HCT116 (cell line): ENCODE data around the gene GPNMB. TPM values are rescaled to one million over a fixed set of nuclear protein-coding genes. Genes with fewer than 3 reads are reported as not detected.

Experiments
- ATAC-seq: fragments of 200-7000 bp; cut with Tn5 transposase; 2 replicates; pipeline ENCODE4 v1.9.1; 2020; ENCODE audit warnings: mild to moderate bottlenecking, moderate library complexity
- BruUV-seq: library from RNA; stranded (reverse); fragments of 400-500 nt; replicated peaks from 2 replicates; lab custom pipeline; 2021; lab: Mats Ljungman, UMichigan
- CTCF ChIA-PET: fragments of 300-600 bp; sonication (Branson Sonifier 250); formaldehyde crosslinking; loops from one replicate; lab custom pipeline; 2021; ENCODE audit warnings: antibody characterized with exemption; lab: Charles Lee
- POLR2A ChIA-PET: fragments of 300-600, 350-600 bp; sonication (Branson Sonifier 250); formaldehyde crosslinking; loops from one replicate; lab custom pipeline; 2021; ENCODE audit warnings: antibody characterized with exemption; lab: Charles Lee
- RAD21 ChIA-PET, 2 experiments: fragments of 300-600 bp; sonication (Branson Sonifier 250); formaldehyde crosslinking; loops; one replicate each; lab custom pipeline; 2023; ENCODE audit warnings: low total read pairs in 2 of 2; ENCODE audit not compliant: uncharacterized antibody in 2 of 2, unreplicated experiment in 2 of 2, low non-redundant PET in 1 of 2; lab: Charles Lee
- DNase-seq: peaks from one replicate; pipeline ENCODE4 v3.0.0-alpha.2; 2010; ENCODE audit warnings: low read depth, low spot score
- H2AFZ ChIP-seq: fragments of 200-600 bp; shearing (Covaris generic), sonication (generic); 2 replicates; pipeline ENCODE4 v1.6.1; 2017; ENCODE audit warnings: low read depth, mixed run types, mixed read lengths, antibody characterized with exemption, low read length; ENCODE audit not compliant: poor library complexity, severe bottlenecking
- H3K27ac ChIP-seq: 2 replicates; pipeline ENCODE4 v1.5.1; 2012; ENCODE audit warnings: low read depth, low read length
- H3K27me3 ChIP-seq: fragments of 200-600 bp; sonication (generic); 2 replicates; pipeline ENCODE4 v1.6.1; 2016; ENCODE audit warnings: mixed run types, low read length, mixed read lengths; ENCODE audit not compliant: insufficient read depth
- H3K36me3 ChIP-seq, 2 experiments: fragments of 200-500 bp in 1 of 2; fragments of 200-600 bp in 1 of 2; sonication (Bioruptor generic) in 1 of 2; sonication (generic) in 1 of 2; 2 replicates each; pipeline versions ENCODE4 v1.5.1 to v1.6.1; 2014 to 2016; ENCODE audit warnings: low read length in 2 of 2, inconsistent platforms in 1 of 2, mixed read lengths in 1 of 2, mixed run types in 1 of 2; ENCODE audit not compliant: insufficient read depth in 2 of 2, control insufficient read depth in 1 of 2
- H3K4me1 ChIP-seq, 2 experiments: fragments of 200-600 bp in 1 of 2; sonication (generic) in 1 of 2; 2 replicates each; pipeline versions ENCODE4 v1.5.1 to v1.6.1; 2012 to 2017; ENCODE audit warnings: low read length in 2 of 2, inconsistent platforms in 1 of 2, mild to moderate bottlenecking in 1 of 2, mixed read lengths in 1 of 2, mixed run types in 1 of 2, moderate library complexity in 1 of 2; ENCODE audit not compliant: insufficient read depth in 2 of 2, control insufficient read depth in 1 of 2
- H3K4me2 ChIP-seq: fragments of 200-600 bp; sonication (generic); 2 replicates; pipeline ENCODE4 v1.6.1; 2017; ENCODE audit warnings: mixed run types, low read length, mixed read lengths
- H3K4me3 ChIP-seq, 2 experiments: fragments of 200-600 bp in 1 of 2; sonication (generic) in 1 of 2; replicated peaks in 1 of 2; 2 replicates each; pipeline ENCODE4 v1.5.1; 2011 to 2016; ENCODE audit warnings: low read length in 2 of 2, control low read depth in 1 of 2, low read depth in 1 of 2, mild to moderate bottlenecking in 1 of 2, mixed read lengths in 1 of 2, mixed run types in 1 of 2
- H3K79me2 ChIP-seq: fragments of 200-600 bp; sonication (generic); 2 replicates; pipeline ENCODE4 v1.6.1; 2017; ENCODE audit warnings: mild to moderate bottlenecking, mixed run types, low read length, moderate library complexity, mixed read lengths; ENCODE audit not compliant: insufficient read depth
- H3K9ac ChIP-seq: fragments of 200-600 bp; sonication (generic); 2 replicates; pipeline ENCODE4 v1.6.1; 2016; ENCODE audit warnings: low read length, mixed read lengths
- H3K9me2 ChIP-seq: fragments of 200-600 bp; sonication (generic), shearing (Covaris generic); 2 replicates; pipeline ENCODE4 v1.6.1; 2017; ENCODE audit warnings: mixed run types, mild to moderate bottlenecking, moderate library complexity; ENCODE audit not compliant: insufficient read depth
- H3K9me3 ChIP-seq, 2 experiments: fragments of 200-500 bp in 1 of 2; fragments of 200-600 bp in 1 of 2; sonication (Bioruptor generic) in 1 of 2; sonication (generic) in 1 of 2; 2 replicates each; pipeline ENCODE4 v1.6.1; 2014 to 2017; ENCODE audit warnings: low read length in 2 of 2, mixed read lengths in 2 of 2, inconsistent platforms in 1 of 2, low read depth in 1 of 2, mild to moderate bottlenecking in 1 of 2, mixed run types in 1 of 2, moderate library complexity in 1 of 2; ENCODE audit not compliant: control insufficient read depth in 1 of 2, insufficient read depth in 1 of 2
- H4K20me1 ChIP-seq: fragments of 200-600 bp; sonication (generic), shearing (Covaris generic); 2 replicates; pipeline ENCODE4 v1.6.1; 2017; ENCODE audit warnings: mixed run types, mild to moderate bottlenecking, moderate library complexity; ENCODE audit not compliant: insufficient read depth
- CBX3 ChIP-seq: IDR thresholded peaks from 2 replicates; pipeline ENCODE4 v1.6.1; 2012; ENCODE audit warnings: low read depth
- CEBPB ChIP-seq: IDR thresholded peaks from 2 replicates; pipeline ENCODE4 v1.6.1; 2012; ENCODE audit warnings: low read depth
- EGR1 ChIP-seq: IDR thresholded peaks from 2 replicates; pipeline ENCODE4 v1.6.1; 2012; ENCODE audit warnings: low read depth
- FOSL1 ChIP-seq: IDR thresholded peaks from 2 replicates; pipeline ENCODE4 v1.6.1; 2012; ENCODE audit warnings: low read depth
- POLR2A ChIP-seq: IDR thresholded peaks from 2 replicates; pipeline ENCODE4 v1.7.0; 2011; ENCODE audit warnings: borderline replicate concordance; ENCODE audit not compliant: insufficient read depth, insufficient read length; ENCODE audit errors: extremely low read depth
- POLR2AphosphoS5 ChIP-seq: IDR thresholded peaks from 2 replicates; pipeline ENCODE4 v1.6.1; 2011; ENCODE audit warnings: mild to moderate bottlenecking, low read depth, low read length, moderate library complexity
- SIN3A ChIP-seq: IDR thresholded peaks from 2 replicates; pipeline ENCODE4 v1.6.1; 2012; ENCODE audit warnings: low read depth
- SRF ChIP-seq: IDR thresholded peaks from 2 replicates; pipeline ENCODE4 v1.6.1; 2012; ENCODE audit warnings: low read depth
- TCF7L2 ChIP-seq: IDR thresholded peaks from 2 replicates; pipeline ENCODE4 v1.7.0; 2011; ENCODE audit warnings: borderline replicate concordance, inconsistent platforms; ENCODE audit not compliant: insufficient read depth, insufficient read length; ENCODE audit errors: extremely low read depth
- ZNF274 ChIP-seq: fragments of 200-500 bp; sonication (Bioruptor generic); IDR thresholded peaks from 2 replicates; pipeline ENCODE4 v1.6.1; 2014; ENCODE audit warnings: mild to moderate bottlenecking, low read depth, low read length, inconsistent platforms
- intact Hi-C: fragments of 100-400 bp; cut with micrococcal nuclease; formaldehyde crosslinking; loops from 2 replicates; pipeline ENCODE4 v1.10.0; 2022
- total RNA-seq: library from RNA; stranded (reverse); gene quantifications from one replicate; pipeline ENCODE4 v1.2.1, GENCODE V29; 2021; ENCODE audit not compliant: unreplicated experiment
- TF ChIP-seq, protein P1 (sequence below): IDR thresholded peaks from 2 replicates; pipeline ENCODE4 v1.6.1; 2011; ENCODE audit warnings: mild to moderate bottlenecking, low read length, moderate library complexity; ENCODE audit not compliant: insufficient replicate concordance; ENCODE audit errors: extremely low read depth

GPNMB gene
- total RNA-seq, 1 experiment from 2014 or later, result 2.8 TPM

GRCh38 chr7:23256731-23257130 is 10.2 kb downstream of the GPNMB start:
- H3K4me2 ChIP-seq, result no peak overlapping the region
- RAD21 ChIA-PET, result no interaction called here
- H3K9me3 ChIP-seq, result no peaks in the 10 kb centered on the region
- no peaks in the 10 kb centered on the region for H3K9me2 ChIP-seq
- POLR2A ChIA-PET, result no interaction called here
- BruUV-seq, result no TSS peak
- H2AFZ ChIP-seq, result no peak overlapping the region
- H3K4me3 ChIP-seq, result no peak overlapping the region
- intact Hi-C loops, result no loop called here
- no peak for ATAC-seq
- H3K36me3 ChIP-seq, result no peaks in the 10 kb centered on the region
- H3K79me2 ChIP-seq, result no peaks in the 10 kb centered on the region
- no peaks in the 10 kb centered on the region for H4K20me1 ChIP-seq
- no peaks in the 10 kb centered on the region for H3K27me3 ChIP-seq
- no peak for TF ChIP-seq ZNF274
- no peak for TF ChIP-seq POLR2AphosphoS5
- TF ChIP-seq FOSL1, result no peak
- TF ChIP-seq EGR1, result no peak
- TF ChIP-seq SIN3A, result no peak
- no peak for TF ChIP-seq CEBPB
- TF ChIP-seq POLR2A, result no peak
- TF ChIP-seq TCF7L2, result no peak
- CTCF ChIA-PET, result no interaction called here
- H3K4me1 ChIP-seq, result no peaks in the 10 kb centered on the region
- H3K9ac ChIP-seq, result no peak overlapping the region
- no peak for DNase-seq
- no peak overlapping the region for H3K27ac ChIP-seq

DNA sequence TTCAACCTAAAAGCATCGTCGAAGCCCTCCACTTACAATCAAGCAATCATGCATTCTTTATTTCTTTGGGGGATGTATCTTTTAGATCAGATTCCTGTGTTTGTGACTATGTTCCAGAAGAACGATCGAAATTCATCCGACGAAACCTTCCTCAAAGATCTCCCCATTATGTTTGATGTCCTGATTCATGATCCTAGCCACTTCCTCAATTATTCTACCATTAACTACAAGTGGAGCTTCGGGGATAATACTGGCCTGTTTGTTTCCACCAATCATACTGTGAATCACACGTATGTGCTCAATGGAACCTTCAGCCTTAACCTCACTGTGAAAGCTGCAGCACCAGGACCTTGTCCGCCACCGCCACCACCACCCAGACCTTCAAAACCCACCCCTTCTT is 13.8 kb downstream of the GPNMB start:
- Histone ChIP-seq H3K9me2 (no peaks in the 10 kb centered on the region), H3K36me3 (no peaks in the 10 kb centered on the region), H3K4me2 (no peak overlapping the region), H2AFZ (no peak overlapping the region), H3K27ac (no peak overlapping the region), H4K20me1 (no peaks in the 10 kb centered on the region), H3K79me2 (no peaks in the 10 kb centered on the region), H3K27me3 (no peaks in the 10 kb centered on the region), H3K4me3 (no peak overlapping the region), H3K4me1 (peaks cover 0 to 3% of the 10 kb centered on the region in 2 experiments; a peak in 2 of 4 replicates), H3K9ac (no peak overlapping the region), H3K9me3 (no peaks in the 10 kb centered on the region)
- no TSS peak for BruUV-seq
- TF ChIP-seq SRF, result no peak
- TF ChIP-seq, protein P1, sequence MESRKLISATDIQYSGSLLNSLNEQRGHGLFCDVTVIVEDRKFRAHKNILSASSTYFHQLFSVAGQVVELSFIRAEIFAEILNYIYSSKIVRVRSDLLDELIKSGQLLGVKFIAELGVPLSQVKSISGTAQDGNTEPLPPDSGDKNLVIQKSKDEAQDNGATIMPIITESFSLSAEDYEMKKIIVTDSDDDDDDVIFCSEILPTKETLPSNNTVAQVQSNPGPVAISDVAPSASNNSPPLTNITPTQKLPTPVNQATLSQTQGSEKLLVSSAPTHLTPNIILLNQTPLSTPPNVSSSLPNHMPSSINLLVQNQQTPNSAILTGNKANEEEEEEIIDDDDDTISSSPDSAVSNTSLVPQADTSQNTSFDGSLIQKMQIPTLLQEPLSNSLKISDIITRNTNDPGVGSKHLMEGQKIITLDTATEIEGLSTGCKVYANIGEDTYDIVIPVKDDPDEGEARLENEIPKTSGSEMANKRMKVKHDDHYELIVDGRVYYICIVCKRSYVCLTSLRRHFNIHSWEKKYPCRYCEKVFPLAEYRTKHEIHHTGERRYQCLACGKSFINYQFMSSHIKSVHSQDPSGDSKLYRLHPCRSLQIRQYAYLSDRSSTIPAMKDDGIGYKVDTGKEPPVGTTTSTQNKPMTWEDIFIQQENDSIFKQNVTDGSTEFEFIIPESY, result no peak
- TF ChIP-seq CBX3, result no peak
- TF ChIP-seq POLR2AphosphoS5, result no peak
- DNase-seq (no peak), ATAC-seq (no peak)
- CTCF ChIA-PET, result interaction anchor here (0.6 to 2.5 kb wide), 2 partner anchors 13 to 174 kb away, joined by 3 to 10 read pairs; no protein-coding TSS in a partner anchor
- RAD21 ChIA-PET, result no interaction called here
- intact Hi-C loops, result no loop called here
- POLR2A ChIA-PET, result no interaction called here
